ENCODE measurements around the gene ERAP2.

Gene ERAP2

GRCh38 chr5:96958977-96959376 lies 82.7 kb downstream of the ERAP2 start:
- no peak for DNase-seq (ENCODE audit: low read depth)

DNA sequence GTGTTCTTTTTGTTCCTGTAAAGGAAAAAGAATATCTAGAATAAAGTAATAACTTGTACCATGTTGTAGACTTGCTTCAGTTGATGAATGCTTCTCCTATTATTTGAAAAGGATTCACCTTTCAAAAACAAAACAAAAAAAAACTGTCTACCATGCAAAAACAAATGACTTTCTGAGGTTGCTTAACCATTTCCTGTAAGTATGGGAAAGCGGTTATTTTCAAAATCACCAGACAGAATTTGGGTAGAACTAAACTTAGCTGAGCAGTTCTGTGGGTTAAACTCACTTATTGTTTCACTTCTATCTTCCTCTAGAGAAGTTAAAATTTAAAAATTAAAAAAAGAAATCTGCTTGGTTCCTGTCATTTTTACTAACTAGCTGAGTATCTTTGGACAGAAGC lies 84.8 kb downstream of the ERAP2 start:
- DNase-seq (ENCODE audit: low read depth): peak; percentile 81
- TF ChIP-seq, protein P1, sequence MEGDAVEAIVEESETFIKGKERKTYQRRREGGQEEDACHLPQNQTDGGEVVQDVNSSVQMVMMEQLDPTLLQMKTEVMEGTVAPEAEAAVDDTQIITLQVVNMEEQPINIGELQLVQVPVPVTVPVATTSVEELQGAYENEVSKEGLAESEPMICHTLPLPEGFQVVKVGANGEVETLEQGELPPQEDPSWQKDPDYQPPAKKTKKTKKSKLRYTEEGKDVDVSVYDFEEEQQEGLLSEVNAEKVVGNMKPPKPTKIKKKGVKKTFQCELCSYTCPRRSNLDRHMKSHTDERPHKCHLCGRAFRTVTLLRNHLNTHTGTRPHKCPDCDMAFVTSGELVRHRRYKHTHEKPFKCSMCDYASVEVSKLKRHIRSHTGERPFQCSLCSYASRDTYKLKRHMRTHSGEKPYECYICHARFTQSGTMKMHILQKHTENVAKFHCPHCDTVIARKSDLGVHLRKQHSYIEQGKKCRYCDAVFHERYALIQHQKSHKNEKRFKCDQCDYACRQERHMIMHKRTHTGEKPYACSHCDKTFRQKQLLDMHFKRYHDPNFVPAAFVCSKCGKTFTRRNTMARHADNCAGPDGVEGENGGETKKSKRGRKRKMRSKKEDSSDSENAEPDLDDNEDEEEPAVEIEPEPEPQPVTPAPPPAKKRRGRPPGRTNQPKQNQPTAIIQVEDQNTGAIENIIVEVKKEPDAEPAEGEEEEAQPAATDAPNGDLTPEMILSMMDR (IDR thresholded peaks at IDR 0.05; ENCODE audit: insufficient read depth, low read depth, low read length, missing control alignments): no peak
- H3K4me3 ChIP-seq (ENCODE audit: low read depth, low read length): peak overlapping the region; percentile 29

More at GRCh38 chr5:96958977-96959376, 82.7 kb downstream of the ERAP2 start:
- peak overlapping the region; percentile 58 for H3K4me3 ChIP-seq (ENCODE audit: low read depth, low read length)
- TF ChIP-seq, protein P1 (IDR thresholded peaks at IDR 0.05; ENCODE audit: insufficient read depth, low read depth, low read length, missing control alignments): no peak

GRCh38 chr5:96962540-96962991 lies 86.3 kb downstream of the ERAP2 start:
- H3K4me3 ChIP-seq (ENCODE audit: low read depth, low read length): no peak overlapping the region
- DNase-seq (ENCODE audit: low read depth): no peak
- TF ChIP-seq, protein P1 (IDR thresholded peaks at IDR 0.05; ENCODE audit: insufficient read depth, low read depth, low read length, missing control alignments): no peak

DNA sequence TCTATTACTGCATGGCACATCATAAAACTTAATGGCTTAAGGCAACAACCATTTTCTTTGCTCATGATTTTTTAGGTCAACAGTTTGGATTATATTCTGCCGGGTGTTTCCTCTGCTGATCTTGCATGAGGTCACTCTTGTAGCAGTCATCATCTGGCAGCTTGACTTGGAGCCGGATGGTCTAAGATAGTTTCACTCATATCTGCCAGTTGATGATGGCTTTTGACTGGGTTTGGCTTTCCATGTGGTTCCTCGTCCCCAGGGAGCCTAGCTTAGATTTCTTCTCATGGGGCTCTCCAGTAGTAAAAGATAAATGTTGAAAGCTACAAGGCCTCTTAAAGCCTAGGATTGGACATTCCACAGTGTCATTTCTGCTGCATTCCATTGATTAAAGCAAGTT lies 87.0 kb downstream of the ERAP2 start:
- peak; percentile 56 for DNase-seq (ENCODE audit: low read depth)
- TF ChIP-seq, protein P1 (IDR thresholded peaks at IDR 0.05; ENCODE audit: insufficient read depth, low read depth, low read length, missing control alignments): no peak
- no peak overlapping the region for H3K4me3 ChIP-seq (ENCODE audit: low read depth, low read length)

GRCh38 chr5:96966801-96967200 lies 90.5 kb downstream of the ERAP2 start:
- TF ChIP-seq, protein P1 (IDR thresholded peaks at IDR 0.05; ENCODE audit: insufficient read depth, low read depth, low read length, missing control alignments): no peak
- H3K4me3 ChIP-seq (ENCODE audit: low read depth, low read length): no peak overlapping the region
- no peak for DNase-seq (ENCODE audit: low read depth)

- H3K4me3 ChIP-seq (ENCODE audit: low read depth, low read length): no peak overlapping the region
- TF ChIP-seq, protein P1 (IDR thresholded peaks at IDR 0.05; ENCODE audit: insufficient read depth, low read depth, low read length, missing control alignments): no peak
- no peak for DNase-seq (ENCODE audit: low read depth)
These were observed 91.1 kb downstream of the ERAP2 start for GRCh38 chr5:96967400-96967799.

DNA sequence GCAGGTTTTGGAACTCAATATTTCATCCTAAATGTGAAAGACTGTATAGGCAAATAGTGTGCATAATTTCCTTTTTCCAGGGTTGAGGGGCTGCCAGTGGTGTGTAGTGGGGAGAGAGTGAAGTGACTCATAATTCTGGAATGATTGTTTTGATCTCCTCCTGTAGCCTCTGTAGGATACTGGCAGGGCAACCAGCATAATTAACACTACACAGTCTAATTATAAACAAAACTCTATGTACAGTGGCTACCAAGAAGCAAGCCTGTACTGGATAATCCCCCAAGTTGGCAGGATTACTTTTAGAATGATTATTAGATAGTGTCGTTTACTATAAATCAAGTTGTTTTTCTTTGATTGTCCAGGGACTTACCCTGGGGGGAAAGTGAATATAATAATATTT lies 91.8 kb downstream of the ERAP2 start:
- TF ChIP-seq, protein P1 (IDR thresholded peaks at IDR 0.05; ENCODE audit: insufficient read depth, low read depth, low read length, missing control alignments): no peak
- H3K4me3 ChIP-seq (ENCODE audit: low read depth, low read length): no peak overlapping the region
- no peak for DNase-seq (ENCODE audit: low read depth)
